HepG2 (cell line): ENCODE measurements around the gene HDAC8. TPM values are rescaled to one million over a fixed set of nuclear protein-coding genes. Genes with fewer than 3 reads are reported as not detected.
A peak's percentile ranks its signal among the peaks of the same experiment; 100 is the strongest.

Experiments used
- AGO1 ChIP-seq: fragments of 200-400 bp; formaldehyde crosslinking; IDR thresholded peaks from 2 replicates; pipeline ENCODE4 v1.6.1; 2017; ENCODE audit warnings: mild to moderate bottlenecking, low read depth, low read length, moderate library complexity; ENCODE audit not compliant: poor library complexity, severe bottlenecking
- ATF4 ChIP-seq, 2 experiments: fragments of 450-650 bp in 1 of 2; sonication (generic) in 1 of 2; formaldehyde crosslinking; IDR thresholded peaks; 2 replicates each; pipeline versions ENCODE4 v1.5.0 to v1.8.0; 2020 to 2022; ENCODE audit warnings: mild to moderate bottlenecking in 1 of 2, missing genetic modification reagents in 1 of 2
- GPN1 ChIP-seq: sonication (generic); formaldehyde crosslinking; IDR thresholded peaks from 2 replicates; pipeline ENCODE4 v1.5.1; 2020; ENCODE audit warnings: missing genetic modification reagents, borderline replicate concordance
- IRF1 ChIP-seq: sonication (generic); formaldehyde crosslinking; IDR thresholded peaks from 2 replicates; pipeline ENCODE4 v1.4.0; 2020; ENCODE audit warnings: low read depth, mild to moderate bottlenecking, missing genetic modification reagents
- IRF9 ChIP-seq: sonication (generic); formaldehyde crosslinking; IDR thresholded peaks from 2 replicates; pipeline ENCODE4 v1.8.0; 2022; ENCODE audit warnings: missing genetic modification reagents, mild to moderate bottlenecking, borderline replicate concordance
- KDM4B ChIP-seq: sonication (generic); formaldehyde crosslinking; IDR thresholded peaks from 2 replicates; pipeline ENCODE4 v1.4.0; 2020; ENCODE audit warnings: missing genetic modification reagents
- PAWR ChIP-seq: sonication (generic); formaldehyde crosslinking; IDR thresholded peaks from 2 replicates; pipeline ENCODE4 v1.4.0; 2020; ENCODE audit warnings: missing genetic modification reagents, mild to moderate bottlenecking, borderline replicate concordance
- PREB ChIP-seq: sonication (generic); formaldehyde crosslinking; IDR thresholded peaks from 2 replicates; pipeline ENCODE4 v1.4.0; 2020; ENCODE audit warnings: missing genetic modification reagents
- RBM22 ChIP-seq: fragments of 200-400 bp; formaldehyde crosslinking; optimal IDR thresholded peaks from 2 replicates; pipeline ENCODE3; 2017; ENCODE audit warnings: mild to moderate bottlenecking, low read length, moderate library complexity
- ZNF124 ChIP-seq: sonication (generic); formaldehyde crosslinking; IDR thresholded peaks from 2 replicates; pipeline ENCODE4 v1.4.0; 2020; ENCODE audit warnings: missing genetic modification reagents
- ZNF274 ChIP-seq: sonication (generic); formaldehyde crosslinking; IDR thresholded peaks from 2 replicates; pipeline ENCODE4 v1.5.1; 2020; ENCODE audit warnings: mild to moderate bottlenecking, missing genetic modification reagents
- ZNF335 ChIP-seq: sonication (generic); formaldehyde crosslinking; IDR thresholded peaks from 2 replicates; pipeline ENCODE4 v1.4.0; 2020; ENCODE audit warnings: missing genetic modification reagents
- ZNF687 ChIP-seq: sonication (generic); formaldehyde crosslinking; IDR thresholded peaks from 2 replicates; pipeline ENCODE4 v1.5.1; 2020; ENCODE audit warnings: mild to moderate bottlenecking, missing genetic modification reagents, moderate library complexity
- polyA plus RNA-seq, 8 experiments: library from polyadenylated mRNA; depleted of rRNA in 3 of 8; stranded (reverse) in 7 of 8; unstranded in 1 of 8; fragments of >200 nt; fragmentation: Illumina TruSeq in 4 of 8; extraction: Trizol in 4 of 8; gene quantifications; 2 replicates each; pipeline versions ENCODE4 v1.2.1 to v1.2.3, GENCODE V29; 2011 to 2016; ENCODE audit warnings: low read depth in 4 of 8, missing spikeins in 1 of 8, mixed read lengths in 1 of 8; ENCODE audit not compliant: insufficient read depth in 1 of 8
- total RNA-seq, 5 experiments: library from RNA; depleted of rRNA; stranded (reverse); fragments of >200 nt; fragmentation: Illumina TruSeq; extraction: Trizol; gene quantifications; 2 replicates each; pipeline ENCODE4 v1.2.3, GENCODE V29; 2016; ENCODE audit warnings: low read depth in 1 of 5
- TF ChIP-seq, protein P1 (sequence below): sonication (generic); formaldehyde crosslinking; IDR thresholded peaks from 2 replicates; pipeline ENCODE4 v1.8.0; 2022; ENCODE audit warnings: mild to moderate bottlenecking, missing genetic modification reagents, borderline replicate concordance
- TF ChIP-seq, protein P2 (sequence below): sonication (generic); formaldehyde crosslinking; IDR thresholded peaks from 2 replicates; pipeline ENCODE4 v1.4.0; 2020; ENCODE audit warnings: missing genetic modification reagents
- TF ChIP-seq, protein P3 (sequence below): sonication (generic); formaldehyde crosslinking; IDR thresholded peaks from 2 replicates; pipeline ENCODE4 v1.4.0; 2020; ENCODE audit warnings: missing genetic modification reagents, borderline replicate concordance

Gene HDAC8
- total and polyA plus RNA-seq, 2 of the 13 experiments (the other 11 are each of a cell fraction or from before 2014, with no cell fraction given): 13.7 to 28.6 TPM

GRCh38 chrX:72306851-72307645, 265.6 kb downstream of the HDAC8 start (continued):
- TF ChIP-seq ZNF274: no peak
- TF ChIP-seq AGO1: no peak
- no peak for TF ChIP-seq PAWR (CRISPR knock-in tag)
- TF ChIP-seq IRF1: no peak
- TF ChIP-seq, protein P1, sequence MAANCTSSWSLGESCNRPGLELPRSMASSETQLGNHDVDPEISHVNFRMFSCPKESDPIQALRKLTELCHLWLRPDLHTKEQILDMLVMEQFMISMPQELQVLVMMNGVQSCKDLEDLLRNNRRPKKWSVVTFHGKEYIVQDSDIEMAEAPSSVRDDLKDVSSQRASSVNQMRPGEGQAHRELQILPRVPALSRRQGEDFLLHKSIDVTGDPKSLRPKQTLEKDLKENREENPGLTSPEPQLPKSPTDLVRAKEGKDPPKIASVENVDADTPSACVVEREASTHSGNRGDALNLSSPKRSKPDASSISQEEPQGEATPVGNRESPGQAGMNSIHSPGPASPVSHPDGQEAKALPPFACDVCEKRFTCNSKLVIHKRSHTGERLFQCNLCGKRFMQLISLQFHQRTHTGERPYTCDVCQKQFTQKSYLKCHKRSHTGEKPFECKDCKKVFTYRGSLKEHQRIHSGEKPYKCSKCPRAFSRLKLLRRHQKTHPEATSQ: no peak
- no peak for TF ChIP-seq IRF9 (CRISPR knock-in tag)
- TF ChIP-seq RBM22: no peak
- no peak for TF ChIP-seq ATF4 (CRISPR knock-in tag; IDR thresholded peaks at IDR 0.05)
- TF ChIP-seq, protein P2, sequence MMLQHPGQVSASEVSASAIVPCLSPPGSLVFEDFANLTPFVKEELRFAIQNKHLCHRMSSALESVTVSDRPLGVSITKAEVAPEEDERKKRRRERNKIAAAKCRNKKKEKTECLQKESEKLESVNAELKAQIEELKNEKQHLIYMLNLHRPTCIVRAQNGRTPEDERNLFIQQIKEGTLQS: no peak
- TF ChIP-seq ZNF335 (CRISPR knock-in tag): no peak
- TF ChIP-seq ZNF124 (CRISPR knock-in tag): no peak
- peak; percentile 18; the same call in 1 of the 2 replicates for TF ChIP-seq ZNF687
- TF ChIP-seq, protein P3, sequence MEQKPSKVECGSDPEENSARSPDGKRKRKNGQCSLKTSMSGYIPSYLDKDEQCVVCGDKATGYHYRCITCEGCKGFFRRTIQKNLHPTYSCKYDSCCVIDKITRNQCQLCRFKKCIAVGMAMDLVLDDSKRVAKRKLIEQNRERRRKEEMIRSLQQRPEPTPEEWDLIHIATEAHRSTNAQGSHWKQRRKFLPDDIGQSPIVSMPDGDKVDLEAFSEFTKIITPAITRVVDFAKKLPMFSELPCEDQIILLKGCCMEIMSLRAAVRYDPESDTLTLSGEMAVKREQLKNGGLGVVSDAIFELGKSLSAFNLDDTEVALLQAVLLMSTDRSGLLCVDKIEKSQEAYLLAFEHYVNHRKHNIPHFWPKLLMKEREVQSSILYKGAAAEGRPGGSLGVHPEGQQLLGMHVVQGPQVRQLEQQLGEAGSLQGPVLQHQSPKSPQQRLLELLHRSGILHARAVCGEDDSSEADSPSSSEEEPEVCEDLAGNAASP (CRISPR knock-in tag): no peak
- TF ChIP-seq KDM4B (CRISPR knock-in tag): no peak
- TF ChIP-seq GPN1 (CRISPR knock-in tag): no peak
- TF ChIP-seq PREB (CRISPR knock-in tag): no peak
